Sigmoid colon (tissue), 7 donors: ENCODE measurements around the gene PGA4. TPM values are rescaled to one million over a fixed set of nuclear protein-coding genes. Genes with fewer than 3 reads are reported as not detected.
"Not testable (repeated sequence)": the region's sequence is repeated elsewhere in the genome, so short reads cannot be mapped to it uniquely, and the experiment has no call there.

Source experiments
- DNase-seq: peaks from one replicate; pipeline ENCODE4 v3.0.0-alpha.2; 2019
- H3K27ac ChIP-seq, 4 donors: fragments of 200-600 bp; sonication (generic); one replicate each; pipeline ENCODE4 v1.5.1; 2016 to 2019; ENCODE audit warnings: mild to moderate bottlenecking in 1 of 4
- H3K27me3 ChIP-seq, 3 donors: fragments of 200-600 bp; sonication (generic); one replicate each; pipeline ENCODE4 v1.5.1; 2019; ENCODE audit warnings: mild to moderate bottlenecking in 1 of 3
- H3K36me3 ChIP-seq, 4 donors: fragments of 200-600 bp; sonication (generic); one replicate each; pipeline ENCODE4 v1.5.1; 2016 to 2019
- H3K4me1 ChIP-seq, 4 donors: fragments of 200-600 bp; sonication (generic); one replicate each; pipeline ENCODE4 v1.5.1; 2017 to 2019
- H3K4me3 ChIP-seq, 4 donors: fragments of 200-600 bp; sonication (generic); one replicate each; pipeline ENCODE4 v1.5.1; 2017 to 2019; ENCODE audit warnings: mild to moderate bottlenecking in 2 of 4, moderate library complexity in 1 of 4
- H3K9me3 ChIP-seq, 4 donors: fragments of 200-600 bp in 3 of 4; sonication (generic) in 3 of 4; one replicate each; pipeline versions ENCODE4 v1.5.1 to v1.6.1; 2013 to 2019
- WGBS, 2 donors: extraction: QIAGEN DNeasy Blood & Tissue Kit; methylation state at CpG; one replicate each; pipeline ENCODE4 v1.1.7; 2013; 5-methylcytosine and 5-hydroxymethylcytosine counted together
- intact Hi-C: fragments of 100-400 bp; cut with DNase I; formaldehyde crosslinking; loops from one replicate; pipeline ENCODE4 v1.15.1; 2023
- polyA plus RNA-seq, 3 donors: library from polyadenylated mRNA; stranded (reverse); fragments of 200-250 nt; gene quantifications; one replicate each; pipeline ENCODE4 v1.2.3, GENCODE V29; 2013
- total RNA-seq, 4 donors: library from RNA; depleted of rRNA; stranded (reverse); fragments of >200 nt; gene quantifications; one replicate each; pipeline ENCODE4 v1.1.0, GENCODE V29; 2016
- donor health status: healthy with polysubstance abuse.
- donor health status: Bipolar disorder and iron deficiency.
- donor health status: healthy.

Gene PGA4
- total and polyA plus RNA-seq, 7 donors, result 0.26 to 27.6 (median 4.3) TPM; not detected in 2

- intact Hi-C loops, H3K27ac ChIP-seq, H3K9me3 ChIP-seq, H3K27me3 ChIP-seq, H3K36me3 ChIP-seq, H3K4me1 ChIP-seq, DNase-seq, H3K4me3 ChIP-seq: not testable (repeated sequence)
- no CpG with 5 or more reads among the region's 9 CpGs for WGBS, 2 donors
Measured at GRCh38 chr11:61207636-61208310, 14.4 kb upstream of the PGA4 start.

GRCh38 chr11:61210629-61211028 lies 11.5 kb upstream of the PGA4 start:
- H3K4me1 ChIP-seq, H3K27me3 ChIP-seq, H3K4me3 ChIP-seq, DNase-seq, H3K36me3 ChIP-seq, intact Hi-C loops, H3K9me3 ChIP-seq, H3K27ac ChIP-seq: not testable (repeated sequence)
- WGBS, 2 donors, result no CpG with 5 or more reads among the region's 6 CpGs

- H3K27me3 ChIP-seq, H3K36me3 ChIP-seq, DNase-seq, H3K9me3 ChIP-seq, H3K4me3 ChIP-seq, intact Hi-C loops, H3K4me1 ChIP-seq, H3K27ac ChIP-seq: not testable (repeated sequence)
- WGBS, 2 donors, result 79 to 85% methylated on average over 7 of the region's 10 CpGs
Measured at GRCh38 chr11:61211327-61211952, 10.7 kb upstream of the PGA4 start.

DNA sequence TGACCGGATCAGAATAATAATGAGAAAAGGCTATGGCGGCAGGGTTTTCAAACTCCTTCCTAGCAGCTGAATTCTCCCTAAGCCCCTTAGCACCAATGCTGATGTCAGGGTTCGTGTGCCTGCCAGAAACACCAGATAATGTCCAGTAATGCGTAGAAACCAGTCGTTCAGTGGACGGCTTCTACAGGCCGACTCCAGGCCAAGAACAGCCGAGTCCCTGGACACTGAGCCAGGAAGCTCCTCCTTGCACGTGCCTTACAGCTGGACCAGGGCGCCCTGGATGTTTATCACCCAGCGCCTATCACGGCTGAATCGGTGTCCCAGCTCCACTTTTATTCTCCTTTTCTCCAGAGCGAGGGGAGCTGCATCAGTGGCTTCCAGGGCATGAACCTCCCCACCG lies 9.9 kb upstream of the PGA4 start:
- H3K4me3 ChIP-seq, H3K4me1 ChIP-seq, DNase-seq, intact Hi-C loops, H3K27me3 ChIP-seq, H3K27ac ChIP-seq, H3K36me3 ChIP-seq, H3K9me3 ChIP-seq: not testable (repeated sequence)
- WGBS, 2 donors, result no CpG with 5 or more reads among the region's 15 CpGs

DNA sequence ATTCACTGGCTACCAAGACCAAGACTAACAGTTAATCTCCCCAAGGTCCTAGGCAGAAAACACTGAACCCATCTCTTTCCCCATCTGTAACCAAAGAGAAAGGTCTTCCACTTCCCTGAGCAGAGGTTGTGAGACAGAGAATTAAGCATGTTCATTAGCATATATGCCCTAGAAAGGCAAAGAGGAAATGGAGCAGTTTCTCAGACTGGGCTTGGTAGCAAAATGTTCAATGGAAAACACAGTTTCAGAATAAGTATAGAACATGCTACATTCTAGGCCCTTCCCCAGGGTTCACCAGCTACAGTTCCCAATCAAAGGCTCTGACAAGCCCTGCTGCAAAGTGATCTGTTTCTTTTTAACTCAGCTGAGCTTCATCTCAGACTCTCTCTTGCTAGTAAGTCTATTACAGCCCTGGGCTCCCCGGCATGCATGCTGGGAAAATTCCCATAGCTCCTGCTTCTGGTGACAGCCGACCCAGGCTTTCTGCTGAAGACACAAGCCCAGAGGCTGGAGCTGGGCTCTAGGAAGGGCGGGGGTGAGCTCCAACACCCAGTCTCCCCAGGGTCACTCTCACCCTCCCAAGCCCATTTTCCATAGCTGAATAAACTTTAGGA lies 8.3 kb upstream of the PGA4 start:
- H3K36me3 ChIP-seq, H3K4me3 ChIP-seq, H3K4me1 ChIP-seq, intact Hi-C loops, H3K27ac ChIP-seq, H3K9me3 ChIP-seq, H3K27me3 ChIP-seq, DNase-seq: not testable (repeated sequence)
- no CpG with 5 or more reads among the region's 3 CpGs for WGBS, 2 donors

DNA sequence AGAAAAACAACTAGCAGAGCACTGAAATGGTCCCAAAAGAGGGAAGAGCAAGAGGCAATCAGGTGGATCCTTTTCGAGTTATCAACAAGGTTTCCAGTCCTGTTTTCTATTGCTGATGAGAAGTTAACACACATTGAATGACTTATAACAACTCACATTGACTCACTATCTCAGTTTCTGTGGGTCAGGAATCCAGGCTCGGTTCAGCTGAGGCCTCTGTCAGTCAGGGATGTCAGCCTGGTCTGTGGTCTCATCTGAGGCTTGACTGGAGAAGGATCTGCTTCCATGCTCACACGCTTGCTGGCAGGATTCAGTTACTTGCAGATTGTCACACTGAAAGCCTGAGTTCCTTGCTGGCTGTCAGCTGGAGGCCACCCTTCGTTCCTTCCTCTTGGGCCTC lies 3.8 kb upstream of the PGA4 start:
- intact Hi-C loops, H3K27me3 ChIP-seq, H3K9me3 ChIP-seq, H3K4me1 ChIP-seq, H3K4me3 ChIP-seq, H3K27ac ChIP-seq, DNase-seq, H3K36me3 ChIP-seq: not testable (repeated sequence)
- no CpG with 5 or more reads among the region's 4 CpGs for WGBS, 2 donors

DNA sequence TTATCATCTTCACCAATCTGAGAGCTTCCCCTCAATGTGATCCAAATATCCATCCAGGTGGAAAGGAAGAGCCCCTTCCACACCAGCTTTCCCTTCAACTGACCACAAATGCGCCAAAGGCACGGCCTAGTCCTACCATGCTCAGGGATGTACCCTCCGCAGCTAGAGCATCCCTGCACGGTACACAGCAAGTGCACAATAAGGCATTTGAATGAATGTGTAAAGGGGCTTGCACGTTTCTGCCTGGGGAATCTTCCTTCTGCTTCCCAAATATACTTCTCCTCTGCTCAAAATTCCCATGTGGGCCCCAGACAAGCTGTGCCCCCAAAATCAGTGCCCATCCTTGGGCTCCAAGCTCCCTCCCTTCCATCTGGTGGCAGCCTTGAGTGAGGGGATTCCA lies 3.1 kb upstream of the PGA4 start:
- H3K36me3 ChIP-seq, H3K27ac ChIP-seq, H3K4me1 ChIP-seq, intact Hi-C loops, H3K9me3 ChIP-seq, DNase-seq, H3K4me3 ChIP-seq, H3K27me3 ChIP-seq: not testable (repeated sequence)
- 86 to 90% methylated on average over 5 of the region's 5 CpGs for WGBS, 2 donors

- DNase-seq, H3K36me3 ChIP-seq, H3K4me3 ChIP-seq, H3K4me1 ChIP-seq, H3K27ac ChIP-seq, intact Hi-C loops, H3K27me3 ChIP-seq, H3K9me3 ChIP-seq: not testable (repeated sequence)
- WGBS, 2 donors, result no CpG with 5 or more reads among the region's 5 CpGs
Measured at GRCh38 chr11:61222692-61223091, 545 bp downstream of the PGA4 start.

GRCh38 chr11:61226457-61227137 lies 4.5 kb downstream of the PGA4 start:
- H3K4me1 ChIP-seq, H3K9me3 ChIP-seq, DNase-seq, H3K27ac ChIP-seq, H3K4me3 ChIP-seq, H3K27me3 ChIP-seq, H3K36me3 ChIP-seq, intact Hi-C loops: not testable (repeated sequence)
- WGBS, 2 donors, result no CpG with 5 or more reads among the region's 10 CpGs

GRCh38 chr11:61229458-61229857 lies 7.3 kb downstream of the PGA4 start:
- H3K27ac ChIP-seq, intact Hi-C loops, H3K4me1 ChIP-seq, H3K4me3 ChIP-seq, H3K9me3 ChIP-seq, H3K36me3 ChIP-seq, DNase-seq, H3K27me3 ChIP-seq: not testable (repeated sequence)
- WGBS, 2 donors, result no CpG with 5 or more reads among the region's 6 CpGs

- H3K36me3 ChIP-seq, DNase-seq, H3K27me3 ChIP-seq, H3K4me3 ChIP-seq, intact Hi-C loops, H3K27ac ChIP-seq, H3K4me1 ChIP-seq, H3K9me3 ChIP-seq: not testable (repeated sequence)
- no CpG with 5 or more reads among the region's 15 CpGs for WGBS, 2 donors
Measured at GRCh38 chr11:61231033-61231432, 8.9 kb downstream of the PGA4 start.

DNA sequence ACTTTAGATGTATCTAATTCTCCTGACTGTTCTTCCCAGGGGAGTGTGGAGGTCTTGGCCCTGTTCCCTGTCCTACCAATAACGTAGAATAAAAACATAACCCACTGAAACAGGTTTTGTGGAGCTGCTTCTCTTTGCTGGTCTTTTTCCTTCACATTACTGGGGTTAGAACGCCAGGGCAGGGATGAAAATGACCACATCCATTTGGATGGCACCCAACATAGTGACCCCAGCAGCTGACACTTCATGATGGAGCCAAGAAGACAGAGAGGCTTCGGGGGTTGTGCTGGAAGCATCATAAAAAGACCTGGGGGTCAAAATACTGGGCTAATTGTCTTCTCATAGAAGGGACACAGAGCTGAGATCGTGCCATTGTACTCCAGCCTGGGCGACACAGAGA lies 9.4 kb downstream of the PGA4 start:
- WGBS, 2 donors, result 60% methylated on average over 1 of the region's 5 CpGs; no CpG with 5 or more reads in 1 of the 2 donors
- H3K4me3 ChIP-seq, DNase-seq, H3K4me1 ChIP-seq, H3K9me3 ChIP-seq, intact Hi-C loops, H3K27me3 ChIP-seq, H3K36me3 ChIP-seq, H3K27ac ChIP-seq: not testable (repeated sequence)
